ES-I3 (cell line): ENCODE data around the gene ZYG11A.

Experiments used
- H3K36me3 ChIP-seq: 2 replicates; pipeline ENCODE4 v1.6.1; 2013; ENCODE audit warnings: mild to moderate bottlenecking, low read length, control low read depth, moderate library complexity; ENCODE audit not compliant: insufficient read depth
- H3K4me1 ChIP-seq: 2 replicates; pipeline ENCODE4 v1.6.1; 2013; ENCODE audit warnings: mild to moderate bottlenecking, control low read depth, low read length; ENCODE audit not compliant: insufficient read depth
- H3K9ac ChIP-seq: 2 replicates; pipeline ENCODE4 v1.6.1; 2013; ENCODE audit warnings: low read depth, mild to moderate bottlenecking, low read length, moderate library complexity
- H3K9me3 ChIP-seq: 2 replicates; pipeline ENCODE4 v1.6.1; 2013; ENCODE audit warnings: mild to moderate bottlenecking, low read length, moderate library complexity; ENCODE audit not compliant: control insufficient read depth, insufficient read depth

ZYG11A gene

DNA sequence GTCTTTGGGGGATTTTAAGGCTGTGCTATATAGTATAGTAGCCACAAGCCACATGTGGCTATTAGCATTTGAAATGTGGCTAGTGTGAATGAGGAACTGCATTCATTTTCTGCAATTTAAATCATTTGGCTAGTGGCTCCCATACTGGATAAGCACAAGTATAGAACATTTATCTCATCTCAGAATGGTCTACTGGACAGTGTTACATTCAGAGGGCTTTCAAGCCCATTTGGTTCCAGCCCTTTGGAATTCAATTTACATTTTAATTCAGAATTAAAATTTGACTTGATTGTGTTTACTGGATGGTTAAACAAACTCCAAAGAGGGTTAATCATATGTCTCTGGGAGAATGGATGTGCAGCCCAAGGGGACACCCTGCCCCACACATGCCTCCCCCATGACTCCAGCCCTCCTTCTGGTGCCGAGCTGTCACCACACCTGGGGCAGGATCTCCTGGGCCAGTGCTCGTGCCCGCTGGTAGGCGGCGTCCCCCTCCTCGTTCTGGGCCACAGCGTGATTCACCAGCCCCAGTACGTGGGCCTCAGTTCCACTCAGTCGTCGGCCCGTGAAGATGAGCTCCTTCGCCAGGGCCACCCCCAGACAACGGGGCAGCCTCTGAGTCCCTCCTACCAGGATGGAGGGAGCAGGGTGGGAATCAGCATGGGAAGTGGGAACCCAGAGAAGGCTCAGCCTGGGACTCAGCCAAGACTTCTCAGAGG, 61.8 kb downstream of the ZYG11A start:
- Histone ChIP-seq H3K4me1 (peaks cover 28% of the 10 kb centered on the region), H3K9ac (no peak overlapping the region), H3K36me3 (no peaks in the 10 kb centered on the region), H3K9me3 (no peaks in the 10 kb centered on the region)

DNA sequence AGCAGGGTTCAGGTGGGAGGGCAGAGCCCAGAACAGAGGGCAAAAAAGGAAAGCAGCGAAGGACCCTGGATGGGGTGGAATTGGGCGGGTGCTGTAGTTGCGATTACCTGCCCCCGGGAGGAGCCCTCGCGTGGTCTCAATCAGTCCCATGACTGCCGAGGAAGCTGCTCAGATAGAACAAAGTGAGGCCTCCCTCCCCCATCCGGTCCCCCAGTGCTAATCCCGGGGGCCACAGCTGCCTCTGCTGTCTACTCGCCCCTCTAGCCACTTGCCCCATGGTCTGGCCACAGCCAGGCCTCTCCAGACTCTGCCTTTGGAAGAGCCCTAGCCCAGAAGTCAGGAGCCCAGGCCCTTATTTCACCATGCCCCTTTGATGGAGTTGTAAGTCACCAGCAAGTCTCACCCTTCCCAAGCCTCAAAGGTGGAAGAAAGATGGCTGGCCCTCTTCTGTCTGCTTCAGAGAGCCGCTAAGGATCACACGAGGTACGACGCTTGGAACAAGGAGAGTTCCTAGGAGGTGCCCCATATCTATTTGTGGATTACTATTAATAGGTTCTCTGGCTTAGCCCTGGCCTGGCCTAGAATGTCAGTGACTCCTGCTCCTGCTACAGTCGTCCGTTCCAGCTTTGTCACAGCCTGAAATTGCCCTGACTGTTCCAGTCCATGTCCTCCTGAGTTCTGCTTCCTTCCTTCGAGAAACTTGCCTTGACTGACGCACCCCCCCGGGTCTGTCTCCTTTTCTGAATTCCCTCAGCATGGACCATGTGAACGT, 62.6 kb downstream of the ZYG11A start:
- H3K9me3 ChIP-seq, result no peaks in the 10 kb centered on the region
- H3K36me3 ChIP-seq, result no peaks in the 10 kb centered on the region
- H3K4me1 ChIP-seq, result peaks cover 25% of the 10 kb centered on the region
- H3K9ac ChIP-seq, result no peak overlapping the region

DNA sequence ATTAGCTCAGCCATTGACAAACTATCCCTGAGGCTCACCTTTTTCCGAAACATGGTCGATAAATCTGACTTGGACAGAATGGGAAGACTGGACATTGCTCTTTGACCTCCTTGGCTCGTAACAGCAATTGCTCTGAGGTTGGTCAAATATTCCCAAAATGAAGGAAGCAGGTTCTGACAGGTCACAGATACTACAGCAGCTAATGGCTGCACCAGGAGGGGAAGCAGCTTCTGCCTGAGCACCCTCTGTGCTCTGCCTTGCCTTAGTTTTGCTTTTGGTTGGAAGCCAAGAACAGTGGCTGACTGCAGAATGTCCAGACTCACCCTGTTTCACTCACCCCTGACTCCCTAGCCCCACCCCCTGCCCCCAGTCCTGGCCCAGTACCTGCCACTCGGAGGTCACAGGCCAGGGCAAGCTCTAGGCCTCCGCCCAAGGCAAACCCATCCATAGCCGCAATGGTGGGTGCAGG, 63.6 kb downstream of the ZYG11A start:
- no peaks in the 10 kb centered on the region for H3K36me3 ChIP-seq
- H3K4me1 ChIP-seq, result peaks cover 20% of the 10 kb centered on the region
- H3K9me3 ChIP-seq, result no peaks in the 10 kb centered on the region
- H3K9ac ChIP-seq, result no peak overlapping the region

DNA sequence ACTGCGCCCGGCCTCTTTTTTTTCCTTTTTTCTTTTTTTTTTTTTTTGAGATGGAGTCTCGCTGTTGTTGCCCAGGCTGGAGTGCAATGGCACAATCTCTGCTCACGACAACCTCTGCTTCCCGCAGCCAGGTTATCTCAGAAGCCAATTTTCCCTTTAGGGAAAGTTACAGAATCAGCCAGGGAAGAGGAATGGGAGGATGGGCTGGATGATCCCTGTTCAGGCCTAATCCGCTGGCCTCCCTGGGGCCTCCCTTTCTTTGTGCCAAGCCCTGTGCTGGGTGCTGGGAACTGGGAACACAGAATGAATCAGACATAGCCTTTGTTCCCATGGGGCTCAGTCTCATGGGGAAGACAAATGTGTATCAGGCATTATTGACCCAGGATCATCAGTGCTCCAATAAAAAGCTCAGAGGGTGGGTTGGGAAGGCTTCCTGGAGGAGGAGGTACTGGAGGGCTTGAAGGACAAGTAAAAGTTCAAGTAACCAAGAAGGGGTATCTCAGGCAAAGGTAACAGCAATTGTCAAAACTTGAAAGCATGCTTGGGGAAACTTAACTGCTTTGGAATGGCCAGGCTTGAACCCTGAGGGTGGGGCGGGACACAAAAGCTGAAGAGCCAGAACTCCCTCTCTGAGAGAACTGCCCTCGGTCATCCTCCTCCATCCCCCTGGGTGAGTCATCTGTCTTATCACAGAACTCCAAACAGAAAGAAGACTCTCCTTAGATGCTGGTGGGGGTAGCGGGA, 64.7 kb downstream of the ZYG11A start:
- Histone ChIP-seq H3K9ac (no peak overlapping the region), H3K4me1 (peaks cover 20% of the 10 kb centered on the region), H3K9me3 (no peaks in the 10 kb centered on the region), H3K36me3 (no peaks in the 10 kb centered on the region)

DNA sequence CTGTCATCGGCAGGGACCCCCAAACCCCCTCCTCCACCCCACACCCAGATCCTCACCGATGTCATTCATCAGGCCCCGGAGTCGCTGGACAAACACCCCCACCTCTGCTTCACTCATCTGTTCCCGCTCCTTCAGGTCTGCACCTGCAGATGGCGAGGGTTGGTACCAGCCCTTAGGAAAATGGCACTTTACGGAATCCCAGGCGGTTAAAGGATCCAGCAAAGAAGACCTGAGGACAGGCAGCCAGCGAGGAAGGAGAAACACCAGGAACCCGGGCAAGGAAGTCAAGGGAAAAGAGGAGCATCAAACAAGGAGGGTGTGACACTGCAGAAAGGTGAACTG, 65.2 kb downstream of the ZYG11A start:
- Histone ChIP-seq H3K9me3 (no peaks in the 10 kb centered on the region), H3K4me1 (peaks cover 20% of the 10 kb centered on the region), H3K9ac (no peak overlapping the region), H3K36me3 (no peaks in the 10 kb centered on the region)

DNA sequence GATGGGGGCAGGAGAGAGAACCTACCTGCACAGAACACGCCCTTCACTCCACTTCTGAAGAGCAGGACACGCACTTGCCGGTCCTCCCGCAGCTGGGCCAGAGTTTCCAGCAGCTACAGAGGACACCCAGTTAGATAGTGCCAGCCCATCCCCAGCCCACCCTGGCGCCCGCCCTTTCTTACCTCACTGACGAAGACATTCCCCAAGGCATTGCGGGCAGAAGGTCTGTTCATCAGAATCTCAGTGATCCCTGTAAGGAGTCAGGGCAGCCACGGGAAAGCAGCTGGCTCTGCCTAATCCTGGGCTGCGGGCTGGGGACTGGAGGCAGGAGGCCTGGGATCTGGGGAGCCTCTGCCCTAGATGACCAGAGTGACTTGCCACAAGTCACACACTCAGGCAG, 69.0 kb downstream of the ZYG11A start:
- no peak overlapping the region for H3K9ac ChIP-seq
- H3K4me1 ChIP-seq, result peaks cover 11% of the 10 kb centered on the region
- H3K9me3 ChIP-seq, result no peaks in the 10 kb centered on the region
- no peaks in the 10 kb centered on the region for H3K36me3 ChIP-seq

DNA sequence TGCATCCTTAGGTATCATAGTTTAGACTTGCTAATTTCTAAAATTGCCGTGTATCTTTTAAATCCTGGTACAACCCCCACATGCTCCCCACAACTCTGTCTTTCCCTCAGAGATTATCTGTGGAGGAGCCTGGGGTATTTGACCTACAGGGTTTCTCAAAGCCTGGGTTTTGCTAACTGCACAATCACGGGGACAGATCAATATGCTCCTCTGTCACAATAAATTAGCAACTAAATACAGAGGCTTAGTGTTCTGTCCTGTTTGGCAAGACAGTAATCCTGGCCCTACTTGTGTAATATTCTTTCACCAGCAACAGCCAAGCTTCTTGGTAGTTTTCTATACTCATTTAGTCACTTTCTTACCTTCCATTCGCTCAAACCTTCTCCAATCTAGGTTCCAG, 70.5 kb downstream of the ZYG11A start:
- Histone ChIP-seq H3K36me3 (no peaks in the 10 kb centered on the region), H3K9ac (no peak overlapping the region), H3K4me1 (peaks cover 11% of the 10 kb centered on the region), H3K9me3 (no peaks in the 10 kb centered on the region)

DNA sequence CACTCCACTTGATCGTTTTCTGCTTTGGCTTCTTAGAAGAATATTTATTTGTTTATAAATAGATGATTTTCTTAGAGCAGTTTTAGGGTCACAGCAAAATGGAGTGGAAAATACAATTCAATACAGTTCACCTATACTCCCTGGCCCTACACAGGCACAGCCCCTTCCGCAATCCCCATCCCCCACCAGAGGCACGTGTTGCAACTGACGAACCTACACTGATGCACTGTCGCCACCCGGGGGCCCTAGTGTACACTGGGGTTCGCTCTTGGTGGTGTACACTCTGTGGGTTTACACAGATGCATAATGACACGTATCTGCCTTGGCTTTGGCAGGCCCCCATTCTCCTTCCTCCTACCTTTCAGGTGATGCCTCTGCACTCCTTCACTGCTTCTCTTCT, 71.0 kb downstream of the ZYG11A start:
- Histone ChIP-seq H3K36me3 (no peaks in the 10 kb centered on the region), H3K9ac (no peak overlapping the region), H3K4me1 (peaks cover 11% of the 10 kb centered on the region), H3K9me3 (no peaks in the 10 kb centered on the region)

DNA sequence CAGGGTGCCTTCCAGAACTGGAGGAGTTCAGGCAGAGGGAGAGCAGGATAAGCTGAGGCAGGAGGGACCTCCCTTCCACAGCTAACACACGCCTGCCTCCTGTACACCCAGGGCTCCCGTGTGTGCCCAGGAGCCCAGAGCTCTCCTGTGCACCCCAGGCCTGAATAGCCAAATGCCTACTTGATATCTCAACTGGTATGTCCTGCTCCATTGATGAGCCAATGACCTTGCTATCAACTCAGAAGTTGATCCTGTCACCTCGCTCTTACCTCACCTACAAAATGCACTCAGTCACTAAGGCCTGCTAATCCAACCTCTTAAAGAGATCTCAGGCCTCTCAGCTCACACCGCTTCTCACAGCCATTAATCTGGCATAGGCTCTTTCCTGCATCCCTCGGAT, 71.9 kb downstream of the ZYG11A start:
- no peaks in the 10 kb centered on the region for H3K9me3 ChIP-seq
- no peak overlapping the region for H3K9ac ChIP-seq
- peaks cover 11% of the 10 kb centered on the region for H3K4me1 ChIP-seq
- no peaks in the 10 kb centered on the region for H3K36me3 ChIP-seq

DNA sequence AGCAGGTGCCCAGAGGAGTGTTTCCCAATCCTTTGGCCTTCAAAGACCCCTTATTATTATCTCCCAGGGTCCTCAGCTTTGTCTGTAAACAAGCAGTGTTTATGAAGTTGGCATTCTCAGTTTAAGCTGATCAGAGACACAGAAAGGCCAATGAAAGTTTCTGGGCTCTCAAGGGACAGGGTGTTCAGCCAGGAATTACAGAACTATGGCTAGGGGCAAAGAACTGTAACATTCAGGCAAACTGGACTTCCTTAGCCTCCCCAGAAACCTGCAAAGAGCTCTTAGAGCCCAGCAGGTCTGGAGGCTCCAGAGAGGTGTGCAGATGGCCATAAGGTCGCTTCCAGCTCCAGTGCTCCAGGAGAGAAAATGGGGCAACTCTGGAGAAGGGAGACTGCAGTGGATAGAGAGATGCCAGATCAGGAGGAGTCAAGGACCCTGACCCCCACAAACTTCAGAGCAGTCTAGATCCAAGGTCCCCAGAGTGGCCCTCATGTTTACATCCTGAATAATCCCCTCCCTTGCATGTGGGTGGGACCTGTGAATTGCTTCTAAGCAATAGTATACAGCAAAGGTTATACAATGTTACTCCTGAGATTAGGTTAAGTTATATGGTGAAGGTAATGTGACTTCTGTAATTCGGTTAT, 72.8 kb downstream of the ZYG11A start:
- H3K9ac ChIP-seq, result no peak overlapping the region
- peaks cover 11% of the 10 kb centered on the region for H3K4me1 ChIP-seq
- H3K36me3 ChIP-seq, result no peaks in the 10 kb centered on the region
- H3K9me3 ChIP-seq, result no peaks in the 10 kb centered on the region

DNA sequence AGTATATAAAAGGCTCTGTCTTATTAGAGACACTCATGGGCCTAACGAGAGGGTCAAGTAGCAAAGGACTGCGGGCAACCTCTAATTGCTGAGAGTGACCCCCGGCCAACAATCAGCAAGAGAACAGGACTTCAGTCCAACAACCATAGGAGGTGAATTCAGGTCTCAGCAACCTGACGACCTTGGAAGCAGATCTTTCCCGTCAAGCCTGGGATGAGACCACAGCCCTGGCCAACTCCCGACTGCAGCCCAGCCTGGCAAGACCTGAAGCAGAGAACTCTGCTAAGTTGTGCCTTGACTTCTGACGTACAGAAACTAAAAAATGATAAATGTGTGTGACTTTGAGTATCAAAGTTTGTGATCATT, 73.3 kb downstream of the ZYG11A start:
- H3K4me1 ChIP-seq, result peaks cover 11% of the 10 kb centered on the region
- no peak overlapping the region for H3K9ac ChIP-seq
- no peaks in the 10 kb centered on the region for H3K36me3 ChIP-seq
- H3K9me3 ChIP-seq, result no peaks in the 10 kb centered on the region

DNA sequence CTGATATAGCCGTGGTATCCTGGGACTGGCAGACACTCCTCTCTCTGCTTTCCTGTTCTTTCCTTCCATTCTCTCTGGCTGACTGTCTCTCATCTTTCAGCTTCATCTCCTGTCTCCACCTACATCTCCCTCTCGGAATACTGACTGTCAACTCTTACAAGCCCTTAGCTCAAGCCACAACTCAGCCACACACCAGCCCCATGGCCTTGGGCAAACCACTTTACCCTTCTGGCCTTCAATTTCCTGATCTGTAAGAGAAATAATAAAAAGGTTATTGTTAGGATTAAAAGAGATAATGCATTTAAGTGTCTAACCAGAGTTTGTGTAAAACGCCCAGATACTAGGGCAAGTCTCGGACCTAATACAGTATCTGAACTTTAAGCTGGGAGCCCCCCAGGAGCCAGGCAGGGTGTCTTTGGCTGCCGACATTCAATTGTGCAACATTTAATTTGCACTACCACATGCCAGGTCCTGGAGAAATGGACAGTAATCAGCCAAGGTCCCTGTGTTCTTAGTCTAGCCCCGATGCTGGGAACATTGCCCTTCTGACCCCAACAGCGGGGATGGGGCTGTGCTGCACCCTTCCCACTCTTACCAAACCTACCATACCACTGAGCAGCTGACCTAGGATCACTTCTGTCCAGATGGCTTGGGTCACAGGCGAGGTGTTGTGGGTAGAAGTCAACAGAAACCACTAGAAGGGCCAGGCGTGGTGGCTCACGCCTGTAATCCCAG, 73.8 kb downstream of the ZYG11A start:
- Histone ChIP-seq H3K9ac (no peak overlapping the region), H3K9me3 (no peaks in the 10 kb centered on the region), H3K4me1 (peaks cover 11% of the 10 kb centered on the region), H3K36me3 (no peaks in the 10 kb centered on the region)

DNA sequence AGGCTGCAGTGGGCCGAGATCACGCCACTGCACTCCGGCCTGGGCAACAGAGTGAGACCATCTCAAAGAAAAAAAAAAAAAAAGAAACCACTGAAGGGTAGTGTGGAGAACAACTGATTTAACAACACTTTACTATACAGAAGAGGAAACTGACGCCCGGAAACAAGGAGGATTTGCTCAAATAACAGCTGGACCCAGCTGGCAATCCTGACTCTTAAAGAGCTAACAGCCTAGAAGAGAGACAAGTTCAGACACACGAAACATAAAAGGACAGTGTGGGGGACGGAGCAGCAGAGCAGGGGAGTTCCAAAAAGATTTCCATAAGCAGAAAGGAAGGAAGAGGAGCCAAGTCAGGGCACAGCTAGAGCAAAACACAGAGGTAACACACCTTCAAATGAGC, 74.6 kb downstream of the ZYG11A start:
- H3K36me3 ChIP-seq, result no peaks in the 10 kb centered on the region
- peaks cover 11% of the 10 kb centered on the region for H3K4me1 ChIP-seq

DNA sequence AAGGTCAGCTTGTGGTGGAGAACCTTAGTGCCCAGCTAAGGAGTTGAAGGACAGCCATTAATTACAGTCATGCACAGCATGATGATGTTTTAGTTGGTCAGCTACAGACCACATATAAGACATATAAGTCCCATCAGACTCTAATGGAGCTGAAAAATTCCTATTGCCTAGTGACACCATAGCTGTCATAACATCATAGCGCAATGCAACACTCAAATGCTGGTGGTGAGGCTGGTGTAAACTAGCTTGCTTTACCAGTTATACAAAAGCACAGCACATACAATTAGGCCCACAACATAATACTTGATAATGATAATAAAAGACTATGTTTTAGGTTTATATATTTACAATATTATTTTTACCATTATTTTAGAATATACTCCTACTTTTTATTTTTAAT, 75.0 kb downstream of the ZYG11A start:
- no peaks in the 10 kb centered on the region for H3K36me3 ChIP-seq
- no peaks in the 10 kb centered on the region for H3K9me3 ChIP-seq
- peaks cover 11% of the 10 kb centered on the region for H3K4me1 ChIP-seq
- H3K9ac ChIP-seq, result no peak overlapping the region

More for the DNA sequence above, 74.6 kb downstream of the ZYG11A start:
- no peak overlapping the region for H3K9ac ChIP-seq
- H3K9me3 ChIP-seq, result no peaks in the 10 kb centered on the region
